HS-27A (cell line): ENCODE measurements around the gene PRSS38.

Source experiments
- DNase-seq: peaks from one replicate; pipeline ENCODE4 v3.0.0-alpha.2; 2012; ENCODE audit warnings: low read depth, missing footprints

PRSS38 gene

DNA sequence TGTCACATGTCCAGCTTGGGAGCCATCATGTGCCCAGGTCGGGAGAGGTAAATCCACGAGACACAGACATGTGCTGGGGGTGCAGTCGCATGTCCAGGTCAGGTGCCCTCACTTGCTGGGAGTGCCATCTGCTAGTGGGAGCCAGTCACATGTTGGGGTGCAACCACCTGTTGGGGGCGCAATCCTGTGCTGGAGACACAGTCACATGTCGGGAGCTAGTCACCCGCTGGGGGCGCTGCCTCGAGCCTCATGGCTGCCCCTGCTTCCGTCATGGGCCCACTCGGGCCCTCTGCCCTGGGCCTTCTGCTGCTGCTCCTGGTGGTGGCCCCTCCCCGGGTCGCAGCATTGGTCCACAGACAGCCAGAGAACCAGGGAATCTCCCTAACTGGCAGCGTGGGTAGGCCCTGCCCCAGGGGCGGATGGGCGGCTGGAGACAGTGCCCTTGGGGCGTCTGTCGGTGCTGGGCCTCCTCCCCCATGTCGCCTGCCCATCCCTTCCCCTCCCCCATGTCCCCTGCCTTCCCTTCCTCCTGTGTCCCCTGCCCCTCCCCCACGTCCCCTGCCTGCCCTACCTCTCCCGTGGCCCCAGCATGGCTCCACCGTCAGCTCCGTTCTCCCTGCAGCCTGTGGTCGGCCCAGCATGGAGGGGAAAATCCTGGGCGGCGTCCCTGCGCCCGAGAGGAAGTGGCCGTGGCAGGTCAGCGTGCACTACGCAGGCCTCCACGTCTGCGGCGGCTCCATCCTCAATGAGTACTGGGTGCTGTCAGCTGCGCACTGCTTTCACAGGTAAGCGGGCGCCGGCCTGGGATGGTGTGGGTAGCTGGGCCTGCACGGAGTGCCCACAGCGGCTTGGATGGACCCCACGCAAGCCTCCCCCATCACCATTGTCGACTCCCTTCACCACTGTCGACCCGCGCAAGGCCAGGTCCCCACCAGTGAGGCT is at the start of gene PRSS38:
TSS of gene PRSS38 (plus strand) at position 208 of the 942 bp plus-strand sequence. CDS start at position 250, 42 bp downstream.
- no peak for DNase-seq

DNA sequence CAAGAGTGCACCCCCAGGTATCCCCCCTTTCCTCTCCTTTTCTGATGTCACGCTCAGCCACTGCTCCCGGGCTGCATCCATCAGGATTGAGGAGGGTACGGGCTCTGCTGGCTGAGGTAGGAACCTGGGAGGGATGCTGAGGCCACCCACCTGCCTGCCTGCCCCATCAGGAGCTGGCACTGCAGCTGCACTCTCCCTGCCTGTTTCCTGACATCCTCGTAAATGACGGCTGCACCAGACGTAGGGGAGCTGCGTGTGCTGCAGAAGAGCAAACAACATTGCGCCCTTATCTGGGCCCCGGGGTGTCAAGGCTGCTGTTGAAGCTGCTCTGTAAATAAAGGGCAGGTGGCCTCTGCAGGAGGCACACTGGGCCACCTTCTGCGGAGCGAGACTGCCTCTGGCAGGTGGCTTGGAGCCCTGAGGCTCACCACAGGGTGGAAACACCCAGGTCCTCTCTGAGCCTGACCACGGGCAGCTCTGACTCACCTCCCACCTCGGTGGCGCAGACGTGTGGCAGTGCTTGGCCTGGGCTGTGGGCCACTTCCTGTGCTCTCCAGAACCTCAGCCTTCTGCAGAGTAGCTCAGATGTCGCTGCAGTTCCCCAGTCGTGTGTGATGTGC is 49.4 kb upstream of the PRSS38 start:
- DNase-seq: no peak

DNA sequence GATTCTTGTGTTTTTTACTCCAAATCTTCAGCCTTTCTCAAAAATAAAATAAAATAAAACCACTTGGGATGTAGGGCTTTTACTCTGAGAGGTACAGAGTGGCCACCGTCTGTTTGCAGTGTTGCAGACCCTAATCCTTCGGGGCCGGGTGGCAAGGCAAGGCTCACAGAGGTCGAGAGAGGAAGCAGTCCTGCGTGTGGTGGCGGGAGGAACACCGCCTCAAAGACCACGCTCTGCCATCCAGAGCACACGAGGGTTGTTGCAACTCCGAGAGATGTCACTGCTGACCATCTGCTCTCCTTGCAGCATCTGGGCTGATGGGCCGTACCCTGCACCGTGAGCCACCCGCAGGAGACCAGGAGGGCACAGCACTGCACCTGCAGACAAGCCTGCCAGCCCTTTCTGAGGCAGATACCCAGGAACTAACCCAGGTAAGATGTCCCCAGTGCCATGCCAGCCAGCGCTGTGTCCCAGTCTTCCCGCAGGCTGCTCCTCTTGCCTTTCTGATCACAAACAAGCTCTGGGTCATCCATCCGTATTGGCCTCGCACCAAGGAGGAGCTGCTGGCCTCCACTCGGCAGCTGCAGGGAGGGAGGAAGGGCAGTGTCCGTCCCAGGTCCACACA is 48.7 kb upstream of the PRSS38 start:
- DNase-seq: no peak

DNA sequence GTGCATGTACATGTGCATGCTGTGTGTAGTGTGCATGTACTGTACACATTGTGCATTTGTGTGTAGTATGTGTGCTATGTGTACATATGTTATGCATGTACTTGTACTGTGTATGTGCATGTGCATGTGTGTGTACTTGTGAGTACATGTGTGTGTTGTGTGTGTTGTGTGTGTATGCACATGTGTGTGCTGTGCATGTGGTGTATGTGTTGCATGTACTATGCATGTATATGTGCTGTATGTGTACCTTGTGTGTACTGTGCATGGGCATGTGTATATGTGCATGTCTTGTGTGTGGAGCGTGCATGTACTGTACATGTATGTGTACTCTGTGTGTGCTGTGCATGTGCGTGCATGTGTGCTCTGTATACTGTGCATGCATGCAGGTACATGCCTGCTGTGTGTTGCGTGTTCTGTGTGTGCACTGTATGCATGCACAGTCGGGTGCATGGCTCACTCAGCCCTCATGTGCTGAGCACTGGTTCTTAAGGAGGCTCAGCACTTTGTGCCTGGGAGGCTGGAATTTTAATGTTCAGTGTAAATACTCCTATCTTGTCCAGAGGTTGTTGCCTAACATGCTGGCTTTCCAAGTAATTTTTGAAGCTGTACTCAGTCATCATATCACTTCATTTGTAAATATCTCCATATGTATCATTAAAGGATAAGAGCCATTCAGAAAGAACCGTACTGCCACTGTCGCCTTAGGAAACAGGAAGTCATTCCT is 47.9 kb upstream of the PRSS38 start:
- DNase-seq: no peak

DNA sequence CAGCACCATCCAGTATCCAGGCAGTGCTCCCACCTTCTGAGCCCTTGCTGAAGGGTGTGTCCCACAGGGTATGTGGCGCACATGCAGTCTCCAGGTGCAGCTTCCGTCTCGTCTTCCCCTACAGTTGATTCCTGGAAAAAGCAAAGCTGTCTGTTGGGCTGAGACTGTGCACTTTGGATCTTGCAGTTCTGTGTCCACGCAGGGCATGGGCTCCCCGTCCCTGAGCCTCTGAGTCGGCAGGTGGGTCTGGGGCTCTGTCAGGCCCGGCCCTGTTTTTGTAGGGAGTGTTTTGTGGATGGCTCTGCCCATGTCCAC is 47.4 kb upstream of the PRSS38 start:
- no peak for DNase-seq

DNA sequence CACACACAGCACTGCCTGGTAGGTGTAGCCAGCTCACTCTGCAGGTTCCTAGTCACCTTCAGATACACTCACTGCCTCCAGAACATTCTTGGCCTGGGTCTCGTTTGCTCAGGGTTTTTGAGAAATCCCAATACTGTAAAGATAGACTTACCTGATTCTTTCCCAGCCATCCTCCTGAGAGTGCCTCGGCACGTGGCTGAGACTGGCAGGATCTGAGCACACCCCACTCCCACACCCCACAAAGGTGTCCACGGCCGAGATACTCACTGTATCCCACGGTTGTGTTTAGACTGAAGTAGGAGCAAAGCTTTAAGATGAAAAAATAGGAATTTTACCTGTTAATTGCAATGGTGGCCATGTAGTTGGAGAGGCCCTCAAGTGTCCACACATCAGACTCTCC is 46.8 kb upstream of the PRSS38 start:
- no peak for DNase-seq

DNA sequence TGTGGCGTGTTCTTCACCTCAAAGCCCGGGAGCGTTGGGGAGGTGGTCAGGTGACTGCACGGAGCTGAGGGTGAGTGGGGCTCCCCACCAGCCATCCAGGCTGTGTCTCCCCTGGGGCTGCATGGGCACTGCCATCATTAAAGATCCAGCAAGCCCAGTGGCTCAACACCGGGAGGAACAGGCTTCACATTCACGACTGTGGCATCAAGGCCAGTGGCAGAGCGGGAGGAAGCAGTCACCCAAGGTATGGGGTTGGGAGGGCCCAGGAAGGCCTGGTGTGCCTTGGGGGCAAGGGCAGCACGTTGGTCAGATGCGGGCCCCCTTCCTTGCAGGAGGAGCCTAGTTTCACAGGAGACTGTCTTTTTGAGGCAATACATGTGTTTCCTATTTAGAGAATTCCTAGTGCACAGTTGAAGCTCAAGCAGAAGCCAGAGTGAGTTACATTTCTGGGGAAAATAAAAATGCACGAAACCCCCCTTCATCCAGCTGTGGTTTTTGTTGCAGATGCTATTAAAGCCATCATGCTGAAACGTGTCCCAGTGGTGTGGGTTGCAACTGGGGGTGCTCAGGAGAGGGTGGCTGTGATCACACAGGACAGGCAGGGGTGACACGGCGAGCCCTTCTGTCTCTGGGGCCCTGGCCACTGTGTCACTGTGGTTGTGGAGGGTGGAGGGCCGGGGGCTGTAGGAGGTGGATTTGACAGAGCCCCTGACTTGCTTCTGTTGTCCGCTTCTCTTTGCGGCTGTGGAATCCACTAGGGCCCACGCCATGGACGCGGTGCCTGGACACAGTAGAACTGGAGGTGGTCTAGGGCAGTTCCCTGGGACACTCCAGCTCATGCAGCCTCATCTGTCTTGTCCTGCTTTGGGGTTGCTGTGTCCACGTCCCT is 46.2 kb upstream of the PRSS38 start:
- no peak for DNase-seq

DNA sequence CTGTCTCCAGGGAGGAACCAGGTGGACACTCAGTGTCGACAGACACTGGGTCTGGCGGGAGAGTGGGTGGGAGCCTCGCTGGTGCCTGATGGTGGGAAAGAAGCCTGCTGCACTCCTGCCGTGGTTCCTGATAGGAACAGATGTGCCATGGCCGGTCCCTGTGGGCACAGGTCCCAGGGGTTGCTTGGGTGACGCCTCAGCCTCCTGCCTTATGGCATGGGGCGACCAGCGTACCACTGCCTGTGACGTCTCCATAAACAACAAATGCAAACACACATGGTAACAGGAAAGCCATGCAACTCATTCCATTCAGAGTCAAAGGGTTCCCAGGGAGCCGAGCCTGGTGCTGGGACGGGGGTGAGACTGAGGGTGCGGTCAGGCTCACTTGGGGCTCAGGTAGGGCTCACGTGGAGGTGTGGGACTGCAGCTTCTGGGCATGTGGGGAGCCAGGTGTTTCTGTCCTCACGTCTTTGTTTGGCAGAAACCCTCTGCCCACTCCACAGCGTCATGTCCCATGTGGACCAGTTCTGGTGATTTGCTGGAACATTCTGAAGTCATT is 45.5 kb upstream of the PRSS38 start:
- DNase-seq: no peak

DNA sequence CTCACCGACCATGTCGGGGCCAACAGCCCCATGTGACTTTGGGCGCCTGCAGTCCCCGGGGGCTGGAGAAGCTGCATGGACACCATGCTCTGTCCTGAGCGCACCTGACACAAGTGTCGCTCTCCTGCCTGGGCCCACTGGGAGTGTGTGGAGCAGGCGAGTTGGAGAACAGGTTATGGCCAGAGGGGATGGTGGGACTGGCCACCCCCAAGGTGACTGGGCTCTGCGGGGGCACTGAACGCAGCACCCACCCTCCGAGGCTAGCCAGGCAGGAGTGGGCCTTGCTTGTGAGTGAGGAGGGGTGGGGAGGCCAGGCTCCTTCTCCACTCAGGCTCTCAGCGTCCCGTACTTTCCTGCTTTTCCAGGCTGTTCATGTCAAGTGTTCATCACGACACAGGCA is 44.7 kb upstream of the PRSS38 start:
- DNase-seq: no peak

DNA sequence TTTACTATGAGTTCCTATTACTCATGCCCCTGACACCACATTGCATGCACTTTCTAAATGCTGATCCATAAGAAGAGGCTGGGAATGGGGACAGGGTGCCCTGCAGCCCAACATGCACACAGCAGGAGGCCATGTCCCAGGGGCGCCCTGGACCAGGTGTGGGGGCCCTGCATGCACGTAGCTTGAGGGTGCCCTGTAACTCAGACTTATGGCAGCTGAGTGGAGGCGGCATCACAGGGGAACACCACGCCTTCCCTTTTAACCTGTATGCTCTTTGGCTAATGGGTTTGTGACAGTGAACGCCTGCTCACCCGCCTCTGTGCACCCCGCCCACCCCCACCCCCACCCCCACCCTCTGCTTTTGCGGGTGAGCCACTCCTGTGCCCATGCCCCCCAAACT is 44.1 kb upstream of the PRSS38 start:
- DNase-seq: no peak

DNA sequence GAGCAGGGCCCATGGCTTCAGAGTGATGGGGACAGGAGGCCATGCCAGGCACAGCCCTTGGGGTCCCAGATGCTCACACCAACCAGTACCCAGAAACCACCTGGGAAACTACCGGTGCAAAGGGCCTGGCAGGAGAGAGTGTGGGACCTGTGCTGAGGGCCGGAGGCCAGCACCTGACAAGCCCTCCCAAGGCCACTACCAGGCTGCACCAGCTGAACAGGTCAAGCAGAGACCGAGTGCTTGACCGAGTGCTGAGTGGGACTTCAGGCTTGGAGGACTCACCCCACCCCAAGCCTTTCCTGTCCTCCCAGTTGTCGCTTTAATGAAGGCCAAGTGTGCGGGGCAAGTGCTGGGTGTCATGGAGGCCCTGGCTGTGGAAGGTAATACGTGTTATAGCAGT is 43.7 kb upstream of the PRSS38 start:
- DNase-seq: no peak

DNA sequence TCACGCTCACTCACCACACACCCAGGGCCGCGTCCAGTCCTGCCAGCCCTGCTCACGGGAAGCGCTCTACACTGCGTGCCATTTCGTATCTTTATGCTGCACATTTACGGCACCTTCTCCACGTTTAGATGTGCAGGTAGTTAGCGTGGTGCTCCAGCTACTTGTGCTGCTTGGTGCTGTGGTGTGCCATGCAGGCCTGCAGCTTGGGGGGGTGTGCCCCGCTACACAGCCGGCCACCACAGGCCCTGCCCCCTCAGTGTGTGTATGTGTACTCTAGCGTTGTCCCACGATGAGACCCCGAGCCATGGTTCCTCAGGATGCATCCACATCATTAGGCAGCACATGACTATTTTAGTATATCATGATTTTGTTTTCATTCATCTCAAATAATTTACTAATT is 41.9 kb upstream of the PRSS38 start:
- DNase-seq: no peak

DNA sequence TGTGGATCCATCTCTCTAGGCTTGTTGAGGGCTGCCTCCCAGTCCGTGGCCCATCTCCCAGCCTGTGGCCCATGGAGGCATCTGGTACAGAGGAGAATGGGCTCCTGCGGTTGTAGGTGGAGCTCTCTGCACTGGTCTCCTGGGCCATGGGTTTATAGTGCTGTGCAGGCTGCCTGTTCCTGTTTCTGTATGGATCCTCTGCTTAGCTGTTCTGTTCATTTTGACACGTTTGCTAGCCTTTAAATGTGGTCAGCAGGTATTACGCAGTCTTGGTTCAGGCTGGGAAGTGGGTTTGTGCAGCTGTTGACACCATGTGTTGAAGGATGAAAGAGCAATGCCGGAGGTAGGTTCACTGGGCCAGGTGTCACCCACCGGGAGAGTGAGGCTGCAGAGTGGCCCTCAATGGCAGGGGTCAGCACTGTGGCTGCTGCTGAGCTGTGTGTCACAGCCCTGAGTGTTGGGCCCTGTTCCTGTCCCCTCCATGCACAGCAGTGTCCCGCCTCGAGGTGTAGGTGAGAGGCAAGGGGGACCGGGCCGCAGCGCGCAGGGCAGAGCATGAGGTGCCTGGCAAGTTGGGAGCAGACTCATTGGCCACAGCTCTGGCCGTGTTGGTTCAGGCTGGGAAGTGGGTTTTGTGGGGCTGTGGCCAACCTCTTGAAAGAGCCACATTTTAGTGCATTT is 41.3 kb upstream of the PRSS38 start:
- no peak for DNase-seq

DNA sequence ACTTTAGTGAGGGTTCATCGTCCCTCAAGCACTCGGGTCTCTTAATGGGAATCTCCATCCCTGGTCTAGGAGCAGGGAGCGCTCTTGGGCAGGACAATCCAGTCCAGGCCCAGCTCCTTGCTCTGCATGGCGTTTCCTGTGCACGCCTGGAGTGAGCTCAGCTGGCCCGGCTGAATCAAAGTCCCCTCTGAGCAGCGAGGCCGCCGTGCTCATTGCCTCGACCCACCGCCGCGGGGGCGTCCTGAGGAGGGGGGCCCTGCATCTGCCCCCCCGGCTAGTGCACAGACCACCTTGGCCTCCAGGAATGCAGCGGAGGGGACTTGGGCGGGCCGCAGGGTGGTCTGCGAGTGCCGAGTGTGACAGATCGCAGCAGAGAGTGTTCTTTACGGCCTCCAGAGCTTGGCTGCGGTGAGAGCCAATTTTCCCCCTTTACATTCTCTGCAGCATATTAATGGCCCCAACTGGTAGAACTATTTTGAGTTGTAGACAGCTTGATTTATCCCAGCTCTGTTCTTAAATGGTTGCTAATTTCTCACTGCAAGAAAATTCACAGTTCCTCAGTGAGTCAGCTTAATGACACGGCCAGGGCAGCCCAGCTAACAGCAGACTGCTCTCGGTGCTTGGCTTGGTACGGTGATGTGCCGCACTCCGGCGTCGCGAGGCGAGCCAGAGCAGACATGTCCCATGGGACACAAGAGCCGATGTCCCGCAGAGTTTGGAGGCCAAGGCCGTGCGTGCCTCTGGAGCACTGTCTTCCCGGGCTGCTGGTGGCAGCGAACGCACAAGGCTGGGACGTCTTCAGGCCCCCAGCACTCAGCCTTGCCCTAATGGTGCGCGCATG is 40.4 kb upstream of the PRSS38 start:
- no peak for DNase-seq

DNA sequence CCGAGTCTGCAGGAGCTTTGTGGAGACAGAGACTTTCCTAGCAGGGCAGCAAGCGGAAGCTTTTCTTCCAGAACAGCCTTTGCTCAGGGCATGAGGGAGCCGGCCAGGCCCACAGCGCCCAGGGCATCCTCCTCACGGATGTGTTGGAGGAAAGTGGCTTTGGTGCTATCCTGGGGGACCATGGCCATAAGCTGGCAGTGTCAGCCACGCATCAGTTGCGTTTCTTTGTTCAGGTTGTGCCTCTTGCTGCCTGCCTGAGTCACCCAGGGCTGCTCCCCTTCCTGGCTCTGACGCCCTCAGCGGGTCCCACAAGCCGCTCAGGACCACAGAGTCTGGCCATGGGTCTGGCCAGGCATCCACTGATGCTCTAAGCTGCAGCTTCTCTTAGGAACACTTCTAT is 39.6 kb upstream of the PRSS38 start:
- DNase-seq: no peak

DNA sequence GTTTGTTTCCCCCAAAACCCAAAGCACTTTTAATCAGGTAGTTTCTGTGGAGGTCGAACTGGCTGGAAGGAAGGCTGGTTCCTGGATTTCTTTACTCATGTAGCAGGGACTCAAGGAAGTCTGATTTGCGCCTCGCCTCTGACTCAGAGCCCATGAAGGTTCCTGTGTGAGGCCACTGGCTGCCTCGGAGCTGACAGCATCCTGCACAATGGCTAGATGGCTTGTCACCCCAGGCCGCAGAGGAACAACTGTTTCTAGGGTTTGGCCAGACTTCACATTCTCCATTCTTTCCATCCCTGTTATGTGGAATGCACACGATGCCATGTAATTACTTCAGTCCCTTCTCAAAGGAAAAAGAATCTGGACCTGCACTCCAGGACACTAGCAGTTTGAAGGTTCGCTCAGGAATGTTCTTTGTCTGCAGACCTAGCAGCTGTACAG is 39.1 kb upstream of the PRSS38 start:
- no peak for DNase-seq

DNA sequence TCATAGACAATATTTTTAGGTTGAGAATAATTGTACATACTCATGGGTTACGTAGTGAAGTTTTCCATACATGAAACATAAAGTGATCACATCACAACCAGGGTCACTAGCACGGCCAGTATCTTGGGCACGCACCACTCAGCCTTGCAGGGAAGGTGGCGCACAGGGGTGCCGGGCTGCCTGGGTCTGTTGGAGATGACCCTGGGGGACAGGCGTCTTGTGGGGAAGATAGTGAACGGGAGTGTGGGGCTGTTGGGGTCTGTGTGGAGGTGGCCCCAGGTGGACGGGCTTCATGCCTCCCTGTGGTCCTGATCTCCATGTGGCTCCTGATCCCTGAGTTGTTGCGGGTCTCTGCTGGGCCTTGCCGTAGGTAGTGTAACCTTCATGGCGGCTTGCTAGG is 38.3 kb upstream of the PRSS38 start:
- no peak for DNase-seq

DNA sequence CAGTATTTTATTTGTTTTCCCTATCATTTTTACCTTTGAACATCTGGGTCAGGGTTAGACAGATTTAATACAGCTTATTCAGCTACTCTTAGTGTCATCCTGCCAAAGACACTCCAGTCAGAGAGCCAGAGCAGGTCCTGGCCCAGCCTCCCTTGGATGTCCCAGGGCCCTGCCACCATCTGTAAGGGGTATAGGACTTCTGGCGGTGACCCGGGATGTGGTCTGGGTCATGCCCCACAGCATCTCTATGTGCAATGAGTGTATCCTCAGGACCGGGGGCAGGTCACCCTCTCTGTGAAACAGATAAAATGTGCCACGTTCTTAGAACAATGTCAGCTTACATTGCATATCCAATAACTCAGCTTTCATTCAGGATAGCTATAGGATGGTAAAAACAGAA is 37.8 kb upstream of the PRSS38 start:
- no peak for DNase-seq

DNA sequence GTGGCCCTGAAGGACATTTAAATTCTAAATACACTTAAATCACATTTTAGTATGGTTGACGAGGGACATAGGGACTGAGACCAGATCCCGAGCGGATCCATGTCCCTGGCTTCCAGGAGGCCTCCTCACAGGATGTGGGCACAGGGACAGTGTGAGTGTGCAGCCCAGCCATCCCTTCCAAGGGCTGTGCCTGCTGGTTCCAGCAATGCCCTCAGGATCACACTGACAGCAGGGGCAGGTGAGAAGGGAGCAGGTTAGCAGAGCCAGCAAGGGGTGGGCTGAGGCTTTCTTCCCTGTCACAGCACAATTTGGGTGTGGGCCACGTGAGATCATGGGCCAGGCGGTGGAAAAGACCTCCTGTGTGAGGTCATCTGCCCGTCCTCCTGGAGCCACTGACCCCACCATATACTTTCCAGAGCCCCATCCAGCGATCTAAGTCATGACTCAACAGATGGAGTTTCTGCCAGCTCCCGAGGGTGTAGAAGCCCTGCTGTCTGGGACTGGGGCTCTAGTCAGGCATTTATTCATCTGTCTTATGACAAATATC is 37.0 kb upstream of the PRSS38 start:
- DNase-seq: no peak
